MM.1S (cell line): ENCODE measurements around the gene CEP128.

Experiments used
- DNase-seq: peaks from one replicate; pipeline ENCODE4 v3.0.0-alpha.2; 2015
- H2AFZ ChIP-seq: fragments of 300-600 bp; sonication (generic); 2 replicates; pipeline ENCODE4 v1.6.0; 2016; ENCODE audit warnings: antibody characterized with exemption, low read length
- H3F3A ChIP-seq: fragments of 300-600 bp; sonication (generic); 2 replicates; pipeline ENCODE4 v1.6.1; 2016; ENCODE audit warnings: mild to moderate bottlenecking, antibody characterized with exemption, low read length, moderate library complexity, mixed read lengths; ENCODE audit not compliant: insufficient read depth
- H3K27ac ChIP-seq: fragments of 300-600 bp; sonication (generic); 2 replicates; pipeline ENCODE4 v1.5.1; 2016; ENCODE audit warnings: mild to moderate bottlenecking, low read length
- H3K27me3 ChIP-seq: fragments of 300-600 bp; sonication (generic); replicated peaks from 2 replicates; pipeline ENCODE4 v1.6.0; 2016; ENCODE audit warnings: low read length; ENCODE audit not compliant: insufficient read depth
- H3K36me3 ChIP-seq: fragments of 300-600 bp; sonication (generic); replicated peaks from 2 replicates; pipeline ENCODE4 v1.6.1; 2016; ENCODE audit warnings: mild to moderate bottlenecking, low read length, mixed read lengths; ENCODE audit not compliant: insufficient read depth
- H3K4me1 ChIP-seq: fragments of 300-600 bp; sonication (generic); 2 replicates; pipeline ENCODE4 v1.6.1; 2016; ENCODE audit warnings: low read length, mixed read lengths
- H3K4me2 ChIP-seq: fragments of 300-600 bp; sonication (generic); 2 replicates; pipeline ENCODE4 v1.6.0; 2016; ENCODE audit warnings: low read depth, low read length
- H3K4me3 ChIP-seq: fragments of 300-600 bp; sonication (generic); 2 replicates; pipeline ENCODE4 v1.5.1; 2016; ENCODE audit warnings: low read length, mixed read lengths
- H3K79me2 ChIP-seq: fragments of 300-600 bp; sonication (generic); 2 replicates; pipeline ENCODE4 v1.6.1; 2016; ENCODE audit warnings: mixed run types, low read length, mixed read lengths
- H3K9ac ChIP-seq: fragments of 300-600 bp; sonication (generic); 2 replicates; pipeline ENCODE4 v1.6.1; 2016; ENCODE audit warnings: low read length, mixed read lengths
- H3K9me2 ChIP-seq: fragments of 300-600 bp; sonication (generic); replicated peaks from 2 replicates; pipeline ENCODE4 v1.6.1; 2016; ENCODE audit warnings: mild to moderate bottlenecking, low read length, mixed read lengths; ENCODE audit not compliant: insufficient read depth
- H3K9me3 ChIP-seq: fragments of 300-600 bp; sonication (generic); replicated peaks from 2 replicates; pipeline ENCODE4 v1.6.1; 2016; ENCODE audit warnings: mild to moderate bottlenecking, low read length, mixed read lengths; ENCODE audit not compliant: insufficient read depth
- H4K20me1 ChIP-seq: fragments of 300-600 bp; sonication (generic); 2 replicates; pipeline ENCODE4 v1.6.1; 2016; ENCODE audit warnings: mild to moderate bottlenecking, low read length, moderate library complexity, mixed read lengths; ENCODE audit not compliant: insufficient read depth
- CTCF ChIP-seq: fragments of 300-600 bp; sonication (generic); IDR thresholded peaks from 2 replicates; pipeline ENCODE4 v1.5.1; 2016; ENCODE audit warnings: antibody characterized with exemption, low read length, mixed read lengths
- EZH2 ChIP-seq: fragments of 300-600 bp; sonication (generic); optimal IDR thresholded peaks from 2 replicates; pipeline ENCODE3; 2017; ENCODE audit warnings: low read depth, mild to moderate bottlenecking, antibody characterized with exemption, low read length, mixed read lengths
- EZH2phosphoT487 ChIP-seq: fragments of 300-600 bp; sonication (generic); IDR thresholded peaks from 2 replicates; pipeline ENCODE4 v1.6.1; 2018; ENCODE audit warnings: antibody characterized with exemption, low read length

CEP128 gene

DNA sequence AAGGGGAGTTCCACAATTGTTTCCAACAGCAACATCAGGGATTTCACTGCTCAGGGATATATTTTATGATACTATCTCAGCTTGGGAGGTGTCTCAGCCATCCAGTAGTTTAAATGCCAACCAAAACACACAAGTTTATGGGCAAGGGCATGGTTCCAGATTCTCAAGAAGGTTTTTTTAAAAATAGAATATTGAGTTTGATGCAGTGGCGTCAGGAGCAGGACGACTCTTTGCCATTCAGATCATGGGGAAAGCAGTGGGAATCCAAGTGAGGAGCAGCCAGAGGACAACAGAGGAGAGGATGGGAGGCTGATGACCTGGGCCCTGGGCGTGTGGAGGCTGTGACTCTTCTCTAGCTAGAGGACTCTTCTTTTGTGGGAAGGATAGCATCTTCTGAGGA, 39.6 kb upstream of the CEP128 start:
- Histone ChIP-seq H3F3A (no peaks in the 10 kb centered on the region), H3K4me1 (peaks cover 10% of the 10 kb centered on the region; the same call in 1 of the 2 replicates), H3K9me2 (no peaks in the 10 kb centered on the region), H2AFZ (no peak overlapping the region), H4K20me1 (no peaks in the 10 kb centered on the region), H3K27ac (no peak overlapping the region), H3K36me3 (no peaks in the 10 kb centered on the region), H3K79me2 (no peaks in the 10 kb centered on the region), H3K4me2 (no peak overlapping the region), H3K4me3 (no peak overlapping the region), H3K9me3 (no peaks in the 10 kb centered on the region), H3K27me3 (no peaks in the 10 kb centered on the region), H3K9ac (no peak overlapping the region)
- DNase-seq: no peak
- TF ChIP-seq CTCF: no peak
- no peak for TF ChIP-seq EZH2phosphoT487

GRCh38 chr14:80979951-80980350, 38.4 kb upstream of the CEP128 start:
- no peak overlapping the region for H3K4me3 ChIP-seq
- no peaks in the 10 kb centered on the region for H3K9me2 ChIP-seq
- no peaks in the 10 kb centered on the region for H4K20me1 ChIP-seq
- no peak overlapping the region for H3K27ac ChIP-seq
- peaks cover 10% of the 10 kb centered on the region; the same call in 1 of the 2 replicates for H3K4me1 ChIP-seq
- TF ChIP-seq CTCF (no peak), EZH2 (no peak), EZH2phosphoT487 (no peak)
- H2AFZ ChIP-seq: no peak overlapping the region
- H3K9me3 ChIP-seq: no peaks in the 10 kb centered on the region
- no peaks in the 10 kb centered on the region for H3F3A ChIP-seq
- H3K79me2 ChIP-seq: no peaks in the 10 kb centered on the region
- no peak for DNase-seq
- H3K27me3 ChIP-seq: no peaks in the 10 kb centered on the region
- no peak overlapping the region for H3K4me2 ChIP-seq
- H3K36me3 ChIP-seq: no peaks in the 10 kb centered on the region
- no peak overlapping the region for H3K9ac ChIP-seq

- peaks cover 10% of the 10 kb centered on the region; the same call in 1 of the 2 replicates for H3K4me1 ChIP-seq
- no peak overlapping the region for H3K27ac ChIP-seq
- no peaks in the 10 kb centered on the region for H3K9me3 ChIP-seq
- H2AFZ ChIP-seq: 0 out of 2 replicates have a peak overlapping the region, but pooled peaks have one; percentile 19
- no peak for DNase-seq
- H3K79me2 ChIP-seq: no peaks in the 10 kb centered on the region
- no peak overlapping the region for H3K4me2 ChIP-seq
- H3K4me3 ChIP-seq: no peak overlapping the region
- TF ChIP-seq EZH2phosphoT487 (no peak), EZH2 (no peak)
- no peaks in the 10 kb centered on the region for H3F3A ChIP-seq
- no peaks in the 10 kb centered on the region for H3K27me3 ChIP-seq
- no peak overlapping the region for H3K9ac ChIP-seq
- no peaks in the 10 kb centered on the region for H3K9me2 ChIP-seq
- no peaks in the 10 kb centered on the region for H3K36me3 ChIP-seq
- no peaks in the 10 kb centered on the region for H4K20me1 ChIP-seq
Measured at GRCh38 chr14:80978403-80978802, 36.9 kb upstream of the CEP128 start.

DNA sequence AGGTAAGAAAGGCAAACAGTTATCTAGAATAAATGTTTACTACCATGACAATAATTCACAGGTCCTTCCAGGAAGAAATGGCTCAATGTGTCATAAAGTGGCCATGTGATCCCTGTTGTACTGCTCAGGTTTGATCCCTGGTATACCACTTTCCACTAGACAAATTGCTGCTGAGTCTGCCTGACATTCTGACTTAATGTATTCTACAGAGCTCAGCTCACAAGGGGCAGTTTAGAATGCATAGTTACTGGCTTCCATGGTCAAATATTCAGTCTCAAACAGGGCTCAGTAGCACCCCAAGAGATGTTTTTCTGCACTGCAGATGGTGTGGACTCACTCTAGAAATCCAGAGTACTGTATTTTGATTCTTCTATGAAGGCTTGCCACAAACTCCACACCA, 35.7 kb upstream of the CEP128 start:
- no peaks in the 10 kb centered on the region for H3K36me3 ChIP-seq
- H3K4me2 ChIP-seq: no peak overlapping the region
- H2AFZ ChIP-seq: no peak overlapping the region
- no peaks in the 10 kb centered on the region for H3K27me3 ChIP-seq
- no peaks in the 10 kb centered on the region for H3F3A ChIP-seq
- H3K4me3 ChIP-seq: no peak overlapping the region
- TF ChIP-seq CTCF (no peak), EZH2phosphoT487 (no peak)
- H3K9me2 ChIP-seq: no peaks in the 10 kb centered on the region
- H3K79me2 ChIP-seq: no peaks in the 10 kb centered on the region
- H3K9ac ChIP-seq: no peak overlapping the region
- no peaks in the 10 kb centered on the region for H3K9me3 ChIP-seq
- H3K27ac ChIP-seq: no peak overlapping the region
- peaks cover 10% of the 10 kb centered on the region; the same call in 1 of the 2 replicates for H3K4me1 ChIP-seq
- DNase-seq: no peak
- H4K20me1 ChIP-seq: no peaks in the 10 kb centered on the region
